ENCODE measurements around the gene TCAP. TPM values are rescaled to one million over a fixed set of nuclear protein-coding genes. Genes with fewer than 3 reads are reported as not detected.

The TCAP gene
- total RNA-seq, 1 donor from 2014 or later: 0.68 TPM

DNA sequence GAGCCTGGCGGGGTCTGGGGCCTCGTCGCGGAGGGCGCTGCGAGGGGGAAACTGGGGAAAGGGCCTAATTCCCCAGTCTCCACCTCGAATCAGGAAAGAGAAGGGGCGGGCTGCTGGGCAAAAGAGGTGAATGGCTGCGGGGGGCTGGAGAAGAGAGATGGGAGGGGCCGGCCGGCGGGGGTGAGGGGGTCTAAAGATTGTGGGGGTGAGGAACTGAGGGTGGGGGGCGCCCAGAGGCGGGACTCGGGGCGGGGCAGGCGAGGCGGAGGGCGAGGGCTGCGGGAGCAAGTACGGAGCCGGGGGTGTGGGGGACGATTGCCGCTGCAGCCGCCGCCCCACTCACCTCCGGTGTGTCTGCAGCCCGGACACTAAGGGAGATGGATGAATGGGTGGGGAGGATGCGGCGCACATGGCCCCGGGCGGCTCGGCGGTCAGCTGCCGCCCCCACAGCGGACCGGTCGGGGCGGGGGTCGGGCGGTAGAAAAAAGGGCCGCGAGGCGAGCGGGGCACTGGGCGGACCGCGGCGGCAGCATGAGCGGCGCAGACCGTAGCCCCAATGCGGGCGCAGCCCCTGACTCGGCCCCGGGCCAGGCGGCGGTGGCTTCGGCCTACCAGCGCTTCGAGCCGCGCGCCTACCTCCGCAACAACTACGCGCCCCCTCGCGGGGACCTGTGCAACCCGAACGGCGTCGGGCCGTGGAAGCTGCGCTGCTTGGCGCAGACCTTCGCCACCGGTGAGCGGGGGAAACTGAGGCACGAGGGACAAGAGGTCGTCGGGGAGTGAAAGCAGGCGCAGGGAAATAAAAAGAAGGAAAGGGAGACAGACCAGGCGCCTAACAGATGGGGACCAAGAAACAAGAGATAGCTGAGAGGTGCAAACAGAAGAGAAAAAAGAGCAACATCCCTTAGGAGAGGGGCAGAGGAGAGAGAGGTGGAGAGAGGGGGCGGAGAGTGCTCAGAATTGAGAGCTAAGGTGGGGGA lies 3.1 kb downstream of the TCAP start, which contains the start of gene PNMT:
Gene PNMT (plus strand): TSS at position 509 of the 980 bp plus-strand sequence. CDS start 23 bp downstream, at position 532.
- peak; percentile 79 for DNase-seq

DNA sequence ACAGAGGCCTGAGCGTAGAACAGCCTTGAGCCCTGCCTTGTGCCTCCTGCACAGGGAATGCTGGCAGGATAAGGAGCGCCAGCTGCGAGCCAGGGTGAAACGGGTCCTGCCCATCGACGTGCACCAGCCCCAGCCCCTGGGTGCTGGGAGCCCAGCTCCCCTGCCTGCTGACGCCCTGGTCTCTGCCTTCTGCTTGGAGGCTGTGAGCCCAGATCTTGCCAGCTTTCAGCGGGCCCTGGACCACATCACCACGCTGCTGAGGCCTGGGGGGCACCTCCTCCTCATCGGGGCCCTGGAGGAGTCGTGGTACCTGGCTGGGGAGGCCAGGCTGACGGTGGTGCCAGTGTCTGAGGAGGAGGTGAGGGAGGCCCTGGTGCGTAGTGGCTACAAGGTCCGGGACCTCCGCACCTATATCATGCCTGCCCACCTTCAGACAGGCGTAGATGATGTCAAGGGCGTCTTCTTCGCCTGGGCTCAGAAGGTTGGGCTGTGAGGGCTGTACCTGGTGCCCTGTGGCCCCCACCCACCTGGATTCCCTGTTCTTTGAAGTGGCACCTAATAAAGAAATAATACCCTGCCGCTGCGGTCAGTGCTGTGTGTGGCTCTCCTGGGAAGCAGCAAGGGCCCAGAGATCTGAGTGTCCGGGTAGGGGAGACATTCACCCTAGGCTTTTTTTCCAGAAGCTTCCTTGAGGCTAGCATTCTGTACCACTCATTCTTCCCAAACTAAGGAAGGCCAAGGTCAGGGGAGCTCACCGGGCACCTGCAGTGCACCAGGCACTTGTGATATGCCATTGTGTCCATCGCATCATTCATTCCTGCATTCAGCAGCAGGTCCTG lies 5.0 kb downstream of the TCAP start:
- no peak for DNase-seq

DNA sequence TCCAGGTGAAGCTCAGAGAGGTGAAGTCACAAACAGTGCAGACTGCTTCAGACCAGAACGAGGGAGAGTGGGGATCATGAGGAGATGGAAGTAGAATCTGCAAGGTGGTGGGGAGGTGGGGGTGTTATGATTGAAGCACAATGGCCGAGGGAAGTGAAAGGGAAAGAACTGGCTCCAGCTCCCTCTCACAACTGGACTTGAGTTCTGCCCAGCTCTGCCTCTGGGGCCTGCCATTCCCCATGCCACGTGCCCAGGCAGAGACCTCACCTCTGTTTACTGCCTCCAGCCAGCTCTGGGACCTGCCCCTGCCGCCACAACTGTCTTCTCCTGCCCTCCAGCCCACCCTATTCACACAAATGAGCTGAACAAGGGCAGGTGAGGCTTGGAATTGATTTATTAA lies 5.6 kb downstream of the TCAP start:
- DNase-seq: no peak

DNA sequence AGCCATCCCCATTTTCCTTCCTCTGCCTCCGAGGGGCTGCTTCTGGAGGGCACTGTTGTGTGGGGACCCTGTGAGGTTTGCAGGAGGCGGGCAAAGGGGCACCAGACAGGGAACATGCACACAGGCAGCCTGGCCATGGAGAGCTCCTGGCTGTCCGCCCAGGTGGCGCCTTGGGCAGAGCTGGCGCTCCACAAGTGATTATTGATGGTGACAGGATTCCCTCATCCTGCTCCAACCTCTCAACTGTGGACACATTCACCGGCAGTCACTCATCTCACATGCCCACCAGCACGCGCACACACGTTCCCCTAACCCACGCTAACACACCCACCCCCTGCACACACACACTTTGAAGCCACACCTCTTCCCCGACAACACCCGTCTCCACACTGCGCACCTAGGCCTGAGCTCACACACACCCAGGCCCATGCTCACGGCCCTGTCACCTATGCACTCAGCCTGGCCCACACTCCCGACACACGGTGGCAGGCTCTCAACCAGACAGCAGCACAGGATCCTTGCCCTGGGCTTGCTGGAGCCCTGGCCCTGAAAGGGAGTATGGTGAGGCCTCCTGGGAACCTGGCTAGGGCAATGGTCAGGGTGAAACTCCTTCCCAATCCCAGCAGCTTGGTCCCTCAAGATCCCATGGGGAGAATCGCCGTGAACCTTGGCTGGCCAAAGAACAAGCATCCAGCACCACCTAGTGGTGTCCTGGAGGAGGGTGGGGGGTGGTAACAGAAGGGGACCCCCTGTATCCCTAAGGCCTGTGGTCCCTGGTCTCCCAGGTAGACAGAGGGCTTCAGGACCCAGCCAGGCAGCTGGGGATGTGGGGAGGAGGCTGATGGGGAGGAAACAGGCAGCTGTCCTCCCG lies 6.7 kb downstream of the TCAP start:
- DNase-seq: peak; percentile 71

DNA sequence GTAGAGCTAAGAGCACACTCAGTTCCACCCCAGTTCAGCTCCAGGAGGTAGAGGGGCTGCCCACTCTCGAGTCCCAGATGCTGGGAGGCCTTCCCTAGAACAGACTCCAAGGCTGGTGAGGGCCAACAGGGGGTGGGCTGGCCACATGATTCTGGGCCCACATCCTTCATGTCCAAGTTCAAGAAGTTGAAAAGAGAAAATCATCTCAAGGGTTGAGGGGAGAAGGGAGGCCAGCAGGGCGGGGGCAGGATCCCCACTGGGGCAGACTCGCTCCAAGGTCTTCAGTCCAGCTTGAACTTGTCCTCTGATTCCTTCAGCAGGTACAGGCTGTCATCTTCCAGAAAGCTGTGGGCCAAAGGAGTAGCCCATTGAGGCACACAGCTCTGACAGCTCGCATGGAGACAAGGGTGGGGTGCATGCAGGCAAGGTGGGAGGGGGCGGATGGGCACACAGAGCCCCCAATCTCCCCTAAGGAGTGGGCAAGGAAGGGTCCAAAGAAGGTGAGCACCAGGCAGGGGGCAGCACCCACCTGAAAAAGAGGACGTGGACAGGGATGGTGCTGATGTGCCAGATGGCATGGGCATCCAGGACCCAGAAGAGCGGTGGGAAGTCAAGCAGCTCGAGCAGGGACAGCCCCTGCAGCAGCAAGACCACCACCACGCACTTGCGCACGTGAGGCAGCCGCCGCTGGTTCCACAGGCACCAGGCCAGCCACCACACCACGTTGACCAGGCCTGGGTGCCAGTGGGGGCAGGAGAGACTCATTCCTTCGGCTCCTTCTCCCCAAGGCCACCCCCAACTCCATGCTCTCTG lies 7.6 kb downstream of the TCAP start:
- DNase-seq: no peak

DNA sequence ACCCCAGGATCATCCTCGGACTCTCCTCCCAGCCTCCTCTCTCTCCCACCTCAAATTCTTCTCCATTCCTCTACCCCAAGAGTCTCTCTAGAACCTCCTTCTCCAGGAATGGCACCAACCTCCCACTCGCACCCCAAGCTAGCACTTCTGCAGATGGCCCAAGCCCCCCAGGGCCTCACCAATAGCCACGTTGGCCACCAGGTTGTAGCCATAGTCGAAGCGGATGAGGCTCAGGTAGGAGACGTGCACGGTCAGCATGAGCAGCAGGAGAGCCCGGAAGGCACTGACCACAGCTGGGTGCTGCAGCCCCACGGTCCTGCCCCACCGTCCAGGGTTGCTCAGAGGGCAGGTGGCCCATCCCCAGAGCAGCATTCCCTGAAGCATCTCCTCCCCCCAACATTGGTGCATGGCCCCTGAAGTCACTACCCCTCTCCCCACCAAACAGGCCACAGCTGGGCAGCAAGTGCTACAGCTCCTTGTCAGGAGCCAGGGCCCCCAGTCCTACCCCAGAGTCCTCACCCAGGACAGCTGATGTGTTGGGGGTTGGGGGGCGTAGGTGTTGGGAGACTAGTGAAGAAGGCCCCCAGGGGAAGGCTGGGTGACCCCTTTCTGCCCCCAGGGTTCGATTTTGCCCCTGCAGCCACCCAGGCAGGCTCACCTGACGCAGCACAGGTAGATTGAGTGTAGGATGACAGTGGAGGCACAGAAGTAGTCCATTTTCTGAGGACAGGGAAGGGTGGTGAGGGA lies 8.4 kb downstream of the TCAP start:
- no peak for DNase-seq

DNA sequence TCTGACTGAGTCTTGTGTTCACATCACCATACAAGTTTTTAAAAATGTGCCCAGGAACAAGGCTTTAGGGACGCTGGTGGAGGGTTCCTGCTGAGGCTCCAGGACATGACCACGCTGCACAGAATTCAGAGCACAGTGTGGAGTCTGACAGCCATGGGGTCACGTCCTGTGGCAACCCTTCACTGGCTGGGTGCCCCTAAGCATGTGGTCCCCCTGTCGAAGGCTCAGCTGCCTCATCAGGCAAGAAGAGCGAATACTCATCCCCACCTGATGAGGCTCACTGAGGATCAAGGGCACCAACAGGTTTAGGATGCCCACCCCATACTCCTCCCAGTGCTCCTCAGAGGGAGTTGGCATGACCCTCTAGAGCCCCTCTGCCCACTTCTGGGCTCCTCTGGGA lies 9.0 kb downstream of the TCAP start:
- DNase-seq: no peak

DNA sequence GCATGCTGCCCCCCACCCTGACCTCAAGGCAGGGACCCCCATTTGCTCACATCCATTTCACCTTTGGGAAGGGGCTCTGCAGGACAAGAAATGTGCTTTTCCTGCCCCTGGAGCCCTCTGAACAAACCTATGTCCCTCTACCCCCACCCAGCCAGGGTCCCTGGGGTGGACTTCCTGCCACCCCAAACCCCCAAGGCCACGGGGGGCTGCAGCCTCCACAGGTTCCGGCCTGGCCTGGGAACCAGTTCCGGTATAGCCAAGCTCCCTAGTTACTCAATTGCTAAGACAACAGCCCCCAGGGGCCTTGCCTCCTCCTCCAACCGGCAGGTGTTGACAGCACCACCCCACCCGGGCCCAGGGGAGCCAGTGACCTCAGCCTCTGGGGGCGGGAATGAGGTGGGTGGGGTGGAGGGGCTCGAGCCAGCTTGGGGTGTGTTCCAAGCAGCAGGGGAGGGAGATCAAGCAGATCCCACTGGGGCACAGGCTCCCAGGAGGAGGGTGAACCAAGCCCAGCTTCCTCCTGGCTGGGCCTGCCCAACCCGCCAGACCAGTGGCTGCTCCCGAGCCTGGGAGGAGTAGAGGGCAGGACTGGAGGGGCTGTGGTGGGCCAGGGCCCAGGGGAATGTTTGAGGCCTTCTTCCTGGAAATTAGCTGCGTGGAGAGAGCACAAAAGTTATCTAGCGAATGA lies 9.7 kb downstream of the TCAP start:
- no peak for DNase-seq

DNA sequence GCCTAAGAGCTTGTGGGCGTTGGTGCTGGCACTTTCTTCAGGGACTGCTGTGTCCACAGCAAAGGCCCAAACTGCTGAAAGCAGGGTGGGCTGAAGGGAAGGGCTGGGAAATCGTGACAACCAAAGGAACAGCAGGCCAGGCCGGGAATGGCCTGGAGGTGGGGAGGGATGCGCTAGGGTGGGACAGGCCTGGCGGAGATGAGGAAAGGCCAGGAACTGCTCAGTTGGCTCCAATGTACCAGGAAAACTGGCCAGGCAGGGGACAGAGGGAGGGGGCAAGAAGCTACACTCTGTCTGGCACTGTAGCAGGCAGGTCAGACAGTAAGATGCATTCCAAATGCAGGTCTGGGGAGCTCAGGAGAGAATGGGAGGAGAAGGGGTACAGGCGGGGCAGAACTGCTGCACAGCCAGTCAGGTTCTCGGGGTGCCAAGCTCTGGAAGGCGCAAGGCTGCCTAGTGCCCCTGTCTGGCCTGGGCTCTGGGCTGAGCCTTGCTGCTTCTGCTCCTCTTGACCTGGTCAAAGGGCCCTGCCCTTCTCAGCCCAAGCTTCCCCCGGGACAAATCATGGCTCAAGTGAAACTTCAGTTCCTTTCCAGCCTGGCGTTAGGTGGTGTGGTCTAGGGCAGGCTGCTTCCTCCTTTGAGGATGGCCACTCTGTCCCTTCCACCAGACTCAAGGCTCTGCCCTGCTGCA lies 10.4 kb downstream of the TCAP start:
- DNase-seq: no peak

DNA sequence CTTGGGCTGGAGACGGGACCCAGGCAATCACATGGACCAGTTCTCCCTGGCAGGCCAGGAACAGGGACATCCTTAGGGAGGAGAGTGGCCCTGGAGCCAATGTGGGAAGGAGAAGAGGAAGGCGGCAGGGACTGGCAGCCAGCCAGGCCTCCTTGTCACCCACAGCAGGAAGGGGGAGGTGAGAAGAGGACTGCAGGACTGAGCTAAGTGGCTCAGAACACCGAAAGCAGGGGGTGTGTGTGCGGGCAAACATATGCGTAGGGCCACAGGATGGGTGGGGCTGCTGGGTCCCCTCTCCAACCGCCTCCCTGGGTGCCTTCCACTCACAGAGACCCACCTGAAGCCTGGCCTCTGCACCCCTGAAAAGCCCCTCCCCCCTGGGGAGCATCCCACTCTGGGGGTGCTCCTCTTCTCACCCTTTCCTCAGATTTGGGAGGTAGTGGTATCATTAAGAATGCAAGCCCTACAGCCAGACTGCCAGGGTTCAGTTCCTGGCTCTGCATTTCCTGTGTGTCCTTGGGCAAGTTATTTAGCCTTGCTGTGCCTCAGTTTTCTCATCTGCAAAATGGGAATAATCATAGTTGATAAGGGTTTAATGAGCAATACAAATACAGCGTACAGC lies 11.2 kb downstream of the TCAP start:
- no peak for DNase-seq

DNA sequence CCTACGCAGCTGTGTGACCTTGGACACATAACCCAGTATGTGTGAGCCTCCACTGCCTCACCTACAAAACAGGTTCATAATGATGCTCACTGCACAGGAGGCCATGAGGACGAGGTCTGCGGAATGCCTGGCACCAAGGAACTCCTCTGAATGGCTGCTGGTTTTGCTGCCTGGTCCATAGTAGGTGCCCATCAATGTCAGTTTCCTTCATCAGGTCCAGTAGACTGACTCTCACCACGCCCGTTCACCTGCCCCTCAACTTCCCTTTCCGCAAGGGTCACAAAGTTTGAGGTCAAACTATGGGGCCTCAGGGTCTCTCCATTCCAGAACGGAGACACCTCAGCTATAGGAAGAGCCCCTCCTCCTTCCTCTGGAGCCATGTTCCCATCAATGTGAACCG lies 11.9 kb downstream of the TCAP start:
- no peak for DNase-seq

DNA sequence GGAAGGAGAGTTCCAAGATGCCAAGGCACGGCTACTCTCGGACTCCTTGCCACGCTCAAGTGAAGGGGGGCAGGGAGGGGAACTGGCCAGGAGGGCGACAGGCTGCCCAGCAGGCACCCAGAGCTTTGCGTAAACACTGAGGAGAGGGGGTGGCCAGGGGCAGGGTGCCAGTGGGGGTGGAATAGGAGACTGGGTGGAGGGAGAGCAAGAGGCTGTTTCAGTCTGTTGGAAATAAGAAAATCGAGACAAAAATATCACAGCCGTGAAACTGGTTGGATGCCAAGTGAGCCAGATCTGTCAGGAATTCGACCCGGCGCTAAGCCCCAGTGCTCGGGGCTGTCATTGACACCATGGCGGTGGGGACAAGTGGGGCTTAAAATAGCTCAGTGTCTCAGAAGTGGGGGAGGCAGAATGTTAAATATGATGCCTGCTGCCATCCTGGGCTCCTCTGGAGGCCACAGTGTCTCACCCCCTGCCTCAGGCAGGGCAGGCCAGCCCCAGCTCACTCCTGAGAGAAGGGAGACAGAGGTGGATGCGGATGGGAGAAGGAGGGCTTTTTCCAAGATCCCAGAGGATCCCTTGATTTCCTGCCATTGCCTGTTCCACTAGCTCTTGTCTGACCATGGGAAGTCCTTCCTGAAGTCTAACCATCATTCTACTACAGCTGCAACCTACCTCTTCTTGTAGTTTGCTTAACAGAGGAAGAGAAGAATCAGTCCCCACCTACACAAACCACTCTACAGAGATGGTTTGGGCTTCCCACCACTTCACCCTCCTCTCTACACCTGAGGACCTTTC lies 12.6 kb downstream of the TCAP start:
- DNase-seq: no peak

DNA sequence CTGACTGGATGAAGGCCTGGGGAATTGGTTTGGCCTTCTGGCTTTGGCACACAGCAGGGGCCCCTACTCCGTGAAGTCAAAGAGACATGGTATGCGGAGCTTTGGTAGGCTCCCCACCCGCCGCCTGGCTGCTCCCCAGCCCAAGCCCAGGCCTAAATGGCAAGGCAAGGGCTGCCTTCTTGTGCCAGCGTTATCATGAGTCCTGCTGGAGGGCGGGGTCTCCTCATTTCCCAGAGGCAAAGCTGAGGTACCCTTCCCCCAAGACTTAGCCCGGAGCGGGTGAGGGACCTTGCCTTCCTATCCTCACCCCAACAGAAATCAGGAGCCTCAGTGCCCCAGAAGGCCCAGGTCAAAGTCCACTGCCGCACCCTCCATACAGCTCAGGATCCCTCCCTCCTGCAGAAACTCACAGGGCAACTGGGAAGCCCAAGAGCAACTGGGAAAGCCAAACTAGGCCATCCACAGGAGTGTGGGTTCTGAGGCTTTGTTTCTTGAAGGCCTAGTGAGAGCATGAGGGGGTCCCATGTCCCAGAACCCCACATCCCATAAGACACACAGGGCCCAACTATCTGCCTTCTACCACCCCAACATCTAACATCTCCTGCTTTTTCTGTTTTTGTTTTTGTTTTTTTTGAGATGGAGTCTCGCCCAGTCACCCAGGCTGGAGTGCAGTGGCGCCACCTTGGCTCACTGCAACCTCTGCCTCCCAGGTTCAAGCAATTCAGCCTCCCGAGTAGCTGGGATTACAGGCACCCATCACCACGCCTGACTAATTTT lies 13.4 kb downstream of the TCAP start:
- DNase-seq: no peak

DNA sequence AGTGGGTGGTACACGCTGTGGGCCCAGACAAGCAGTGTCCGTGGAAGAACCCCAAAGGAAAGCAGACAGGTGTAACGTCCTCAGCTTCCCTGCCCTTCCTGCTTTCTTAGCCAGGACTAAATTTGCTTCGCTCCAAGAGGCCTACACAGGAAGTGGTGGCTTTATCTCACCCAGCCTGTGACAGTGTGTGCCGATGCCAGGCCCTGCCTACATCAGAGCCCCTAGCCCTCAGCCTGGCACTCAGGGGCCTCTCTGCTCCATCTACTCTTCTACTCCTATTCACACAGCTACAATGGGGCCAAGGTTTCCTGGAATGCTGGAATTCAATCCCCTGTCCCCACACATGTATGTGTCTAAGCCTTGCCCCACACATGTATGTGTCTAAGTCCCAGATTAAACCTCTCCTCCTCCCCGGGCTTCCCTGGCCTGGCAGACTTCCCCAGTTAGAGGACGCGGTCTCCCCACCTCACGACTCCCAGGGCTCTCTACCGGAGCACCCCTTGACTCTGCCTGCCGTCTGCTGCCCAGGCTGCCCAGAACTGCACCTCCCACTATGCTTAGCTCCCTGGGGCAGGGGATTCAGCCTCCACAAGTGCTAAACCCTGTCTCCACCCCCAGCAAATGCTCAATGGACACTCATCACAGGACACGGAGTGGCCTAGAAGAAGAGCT lies 14.5 kb downstream of the TCAP start:
- no peak for DNase-seq

DNA sequence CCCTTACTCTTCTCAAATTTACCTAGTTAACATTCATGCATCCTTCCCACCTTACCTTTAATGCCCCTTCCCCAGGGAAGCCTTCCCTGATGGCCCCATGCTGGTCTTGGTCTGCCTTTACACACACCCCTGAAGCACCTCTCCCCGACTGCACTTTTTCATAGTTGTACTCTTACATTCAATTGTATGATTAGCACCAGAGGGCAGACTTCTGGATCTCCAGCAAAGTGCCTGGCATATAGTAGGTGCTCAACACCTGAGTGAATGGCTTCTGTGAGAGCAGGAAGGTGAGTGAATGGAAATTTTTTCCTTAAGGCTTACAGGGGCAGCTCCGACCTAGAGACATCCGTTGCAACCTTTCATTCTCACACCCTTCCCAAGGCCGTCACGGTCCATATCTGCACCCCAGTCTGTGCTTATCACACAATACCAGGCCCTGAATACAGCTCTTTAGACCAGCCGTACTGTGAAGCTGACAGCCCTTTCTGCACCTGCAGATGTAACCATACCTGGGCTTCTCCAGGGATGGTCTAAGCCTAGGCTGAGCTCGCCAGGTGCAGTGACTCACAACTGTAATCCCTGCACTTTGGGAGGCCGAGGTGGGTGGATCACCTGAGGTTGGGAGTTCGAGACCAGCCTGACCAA lies 18.3 kb downstream of the TCAP start:
- no peak for DNase-seq

Data from dermis blood vessel endothelial cell (primary cell).